Neural cell (in vitro differentiated cells): ENCODE data around the gene LZTS2.

Source experiments
- CTCF ChIP-seq: fragments of 450-650 bp; IDR thresholded peaks from 2 replicates; pipeline ENCODE4 v1.5.1; 2014; ENCODE audit warnings: antibody characterized with exemption, mild to moderate bottlenecking, moderate library complexity; ENCODE audit not compliant: poor library complexity, severe bottlenecking
- POLR2AphosphoS5 ChIP-seq: IDR thresholded peaks from 2 replicates; pipeline ENCODE4 v1.6.1; 2012
- TAF1 ChIP-seq: IDR thresholded peaks from 2 replicates; pipeline ENCODE4 v1.6.1; 2012; ENCODE audit warnings: low read depth

GRCh38 chr10:100978901-100979195, 20.8 kb upstream of the LZTS2 start:
- TF ChIP-seq CTCF: no peak
- no peak for TF ChIP-seq POLR2AphosphoS5
- no peak for TF ChIP-seq TAF1
